Endothelial cell of umbilical vein (primary cell): ENCODE data around the gene HNRNPA1L2. TPM values are rescaled to one million over a fixed set of nuclear protein-coding genes. Genes with fewer than 3 reads are reported as not detected.
"Not testable (repeated sequence)": the region's sequence is repeated elsewhere in the genome, so short reads cannot be mapped to it uniquely, and the experiment has no call there.

ENCODE experiments used
- BruUV-seq: library from RNA; stranded (reverse); fragments of 400-500 nt; replicated peaks from 2 replicates; lab custom pipeline; 2021; lab: Mats Ljungman, UMichigan
- CTCF ChIA-PET: fragments of 300-600, 350-600 bp; sonication (Branson Sonifier 250); formaldehyde crosslinking; loops from one replicate; lab custom pipeline; 2021; ENCODE audit warnings: antibody characterized with exemption, inconsistent platforms; lab: Charles Lee
- POLR2A ChIA-PET: fragments of 300-600, 350-600 bp; sonication (Branson Sonifier 250); formaldehyde crosslinking; loops from one replicate; lab custom pipeline; 2021; ENCODE audit warnings: antibody characterized with exemption, inconsistent platforms; lab: Charles Lee
- DNase-seq: peaks from one replicate; pipeline ENCODE4 v3.0.0-alpha.2; 2011; ENCODE audit warnings: low read depth, low spot score
- FAIRE-seq: peaks from 2 replicates; lab custom pipeline; 2011; peaks lifted over from hg19 to GRCh38; lab: Jason Lieb, UNC
- H2AFZ ChIP-seq: 2 replicates; pipeline ENCODE4 v1.6.0; 2012; ENCODE audit warnings: low read depth, low read length, control low read depth, inconsistent platforms
- H3K27ac ChIP-seq: 2 replicates; pipeline ENCODE4 v1.5.1; 2011; ENCODE audit warnings: low read depth, mild to moderate bottlenecking, control low read depth, low read length, moderate library complexity; ENCODE audit not compliant: insufficient read depth
- H3K27me3 ChIP-seq, 2 experiments: 2 replicates each; pipeline versions ENCODE4 v1.6.0 to v1.6.1; 2011; ENCODE audit warnings: low read length in 2 of 2, mixed read lengths in 1 of 2; ENCODE audit not compliant: control insufficient read depth in 2 of 2, insufficient read depth in 2 of 2
- H3K36me3 ChIP-seq, 2 experiments: 2 replicates in 1 of 2; 3 replicates in 1 of 2; pipeline ENCODE4 v1.5.1; 2011; ENCODE audit warnings: low read length in 2 of 2, mild to moderate bottlenecking in 1 of 2, moderate library complexity in 1 of 2; ENCODE audit not compliant: control insufficient read depth in 2 of 2, insufficient read depth in 2 of 2; ENCODE audit errors: extremely low read depth in 1 of 2
- H3K4me1 ChIP-seq: 3 replicates; pipeline ENCODE4 v1.5.1; 2011; ENCODE audit warnings: mild to moderate bottlenecking, low read length; ENCODE audit not compliant: control insufficient read depth, insufficient read depth; ENCODE audit errors: extremely low read depth
- H3K4me2 ChIP-seq: 2 replicates; pipeline ENCODE4 v1.6.1; 2011; ENCODE audit warnings: low read length, control low read depth, mixed read lengths; ENCODE audit not compliant: insufficient read depth
- H3K4me3 ChIP-seq, 3 experiments: fragments of 200-600 bp in 1 of 3; sonication (generic), shearing (Covaris generic) in 1 of 3; replicated peaks in 1 of 3; 2 replicates each; pipeline ENCODE4 v1.5.1; 2011 to 2016; ENCODE audit warnings: control low read depth in 3 of 3, low read length in 3 of 3, mild to moderate bottlenecking in 2 of 3, inconsistent platforms in 1 of 3, low read depth in 1 of 3, moderate library complexity in 1 of 3; ENCODE audit not compliant: insufficient read depth in 1 of 3
- H3K79me2 ChIP-seq: 2 replicates; pipeline ENCODE4 v1.6.0; 2012; ENCODE audit warnings: low read length, inconsistent platforms; ENCODE audit not compliant: control insufficient read depth, insufficient read depth
- H3K9ac ChIP-seq: replicated peaks from 2 replicates; pipeline ENCODE3; 2011; ENCODE audit warnings: low read length, control low read depth; ENCODE audit not compliant: insufficient read depth; ENCODE audit errors: extremely low read depth
- H3K9me1 ChIP-seq: replicated peaks from 3 replicates; pipeline ENCODE4 v1.6.0; 2011; ENCODE audit warnings: mild to moderate bottlenecking, low read length; ENCODE audit not compliant: control insufficient read depth, insufficient read depth; ENCODE audit errors: extremely low read depth
- H3K9me3 ChIP-seq: replicated peaks from 2 replicates; pipeline ENCODE4 v1.5.1; 2012; ENCODE audit warnings: low read length, inconsistent platforms; ENCODE audit not compliant: control insufficient read depth, insufficient read depth
- H4K20me1 ChIP-seq: replicated peaks from 2 replicates; pipeline ENCODE3; 2011; ENCODE audit warnings: mild to moderate bottlenecking, low read length; ENCODE audit not compliant: control insufficient read depth, insufficient read depth; ENCODE audit errors: extremely low read depth
- dilution Hi-C: fragments of 300-500 bp; cut with MboI; formaldehyde crosslinking; loops from one replicate; pipeline ENCODE4 v1.15.0; 2019; ENCODE audit warnings: low sequenced_read_pairs; ENCODE audit not compliant: extremely low pct_ligation_motif_present
- intact Hi-C: fragments of 100-400 bp; cut with micrococcal nuclease; formaldehyde crosslinking; loops from one replicate; pipeline ENCODE4 v1.10.0; 2022
- polyA plus RNA-seq, 4 experiments: library from polyadenylated mRNA; depleted of rRNA in 3 of 4; stranded (reverse) in 3 of 4; unstranded in 1 of 4; fragments of >200 nt; gene quantifications; 2 replicates each; pipeline versions ENCODE4 v1.2.1 to v1.2.3, GENCODE V29; 2011 to 2012; ENCODE audit warnings: missing spikeins in 1 of 4
- total RNA-seq: library from RNA; stranded (reverse); gene quantifications from 2 replicates; pipeline ENCODE4 v1.2.3, GENCODE V29; 2021

The HNRNPA1L2 gene
- total and polyA plus RNA-seq, 2 donors (not counting 3 experiments of a cell fraction or from before 2014, with no cell fraction given), result 5.4 to 11.7 TPM

GRCh38 chr13:52603316-52603715 lies 38.9 kb upstream of the HNRNPA1L2 start:
- DNase-seq, H3K9ac ChIP-seq, H3K4me2 ChIP-seq, CTCF ChIA-PET, FAIRE-seq, H3K4me3 ChIP-seq, H2AFZ ChIP-seq, BruUV-seq, H4K20me1 ChIP-seq, H3K27ac ChIP-seq, dilution Hi-C loops, H3K9me1 ChIP-seq, H3K9me3 ChIP-seq, intact Hi-C loops, H3K36me3 ChIP-seq, H3K27me3 ChIP-seq, POLR2A ChIA-PET: not testable (repeated sequence)
- Histone ChIP-seq H3K79me2 (peaks cover 22% of the 10 kb centered on the region), H3K4me1 (peaks cover 24% of the 10 kb centered on the region)

- H3K4me3 ChIP-seq, H3K27me3 ChIP-seq, DNase-seq, dilution Hi-C loops, H3K9me3 ChIP-seq, CTCF ChIA-PET, H3K4me2 ChIP-seq, FAIRE-seq, H4K20me1 ChIP-seq, BruUV-seq, H3K9ac ChIP-seq, H3K36me3 ChIP-seq, intact Hi-C loops, H3K27ac ChIP-seq, H2AFZ ChIP-seq, POLR2A ChIA-PET, H3K9me1 ChIP-seq: not testable (repeated sequence)
- Histone ChIP-seq H3K79me2 (peaks cover 23% of the 10 kb centered on the region), H3K4me1 (peaks cover 15% of the 10 kb centered on the region)
These were observed 36.1 kb upstream of the HNRNPA1L2 start for GRCh38 chr13:52606126-52606525.

- intact Hi-C loops, FAIRE-seq: not testable (repeated sequence)
These were observed 35.4 kb upstream of the HNRNPA1L2 start for GRCh38 chr13:52606795-52607194.

DNA sequence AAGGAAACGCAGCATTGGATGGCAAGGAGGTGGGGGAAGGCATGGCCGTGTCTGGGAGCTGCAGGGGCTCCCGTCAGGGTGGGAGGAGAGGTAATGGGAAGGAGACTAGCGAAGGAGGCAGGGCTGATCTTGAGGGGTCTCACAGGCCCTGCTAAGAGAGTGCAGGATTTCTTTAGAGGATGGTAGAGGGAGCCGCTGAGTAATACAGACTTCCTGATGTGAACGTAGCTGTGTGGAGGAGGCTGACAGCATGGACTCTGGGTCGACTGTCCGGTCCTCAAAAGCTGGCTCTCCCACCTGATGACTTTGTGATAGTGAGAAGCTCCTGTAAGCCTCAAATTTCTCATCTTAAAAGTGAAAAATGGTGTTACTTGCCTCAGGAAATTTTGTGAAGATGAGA lies 34.0 kb upstream of the HNRNPA1L2 start:
- H3K36me3 ChIP-seq, H3K9me3 ChIP-seq, H4K20me1 ChIP-seq, DNase-seq, H3K4me3 ChIP-seq, H3K9ac ChIP-seq, H3K9me1 ChIP-seq, dilution Hi-C loops, H3K4me2 ChIP-seq, H3K27me3 ChIP-seq, H2AFZ ChIP-seq, H3K27ac ChIP-seq, BruUV-seq, POLR2A ChIA-PET: not testable (repeated sequence)
- Histone ChIP-seq H3K79me2 (peaks cover 17% of the 10 kb centered on the region), H3K4me1 (peaks cover 11% of the 10 kb centered on the region)
- CTCF ChIA-PET, result interaction anchor here (0.8 to 2.8 kb wide), 7 partner anchors 8 to 360 kb away, joined by 3 to 37 read pairs (median 10); partner anchors contain the start of gene SUGT1
- intact Hi-C loops, result loop anchor here (2.0 kb wide), 1 partner anchor 45 kb away; the partner anchor contains the start of gene SUGT1
- peak; percentile 38 for FAIRE-seq

More at GRCh38 chr13:52606795-52607194, 35.4 kb upstream of the HNRNPA1L2 start:
- BruUV-seq, POLR2A ChIA-PET, H2AFZ ChIP-seq, CTCF ChIA-PET, H4K20me1 ChIP-seq, H3K27me3 ChIP-seq, DNase-seq, H3K4me3 ChIP-seq, dilution Hi-C loops, H3K27ac ChIP-seq, H3K4me2 ChIP-seq, H3K36me3 ChIP-seq, H3K9me3 ChIP-seq, H3K9me1 ChIP-seq, H3K9ac ChIP-seq: not testable (repeated sequence)
- peaks cover 21% of the 10 kb centered on the region for H3K79me2 ChIP-seq
- peaks cover 15% of the 10 kb centered on the region for H3K4me1 ChIP-seq
